Aorta (tissue), 5 donors: ENCODE data around the gene WDFY4. TPM values are rescaled to one million over a fixed set of nuclear protein-coding genes. Genes with fewer than 3 reads are reported as not detected.

Source experiments
- ATAC-seq: fragments of 200-7000 bp; cut with Tn5 transposase; one replicate; pipeline ENCODE4 v1.9.1; 2022; ENCODE audit warnings: moderate library complexity; ENCODE audit not compliant: low FRiP score
- DNase-seq, 2 donors: peaks; one replicate each; pipeline ENCODE4 v3.0.0-alpha.2; 2020
- H3K27ac ChIP-seq, 2 donors: one replicate each; pipeline ENCODE4 v1.5.1; 2013; ENCODE audit warnings: low read length in 2 of 2, mild to moderate bottlenecking in 2 of 2, moderate library complexity in 2 of 2, control low read depth in 1 of 2, inconsistent platforms in 1 of 2, low read depth in 1 of 2
- H3K27me3 ChIP-seq, 2 donors: one replicate each; pipeline ENCODE4 v1.6.1; 2013; ENCODE audit warnings: control low read depth in 1 of 2, low read length in 1 of 2, mild to moderate bottlenecking in 1 of 2, moderate library complexity in 1 of 2; ENCODE audit not compliant: insufficient read depth in 2 of 2, control insufficient read depth in 1 of 2
- H3K36me3 ChIP-seq, 2 donors: one replicate each; pipeline ENCODE4 v1.6.1; 2013; ENCODE audit warnings: control low read depth in 1 of 2, low read length in 1 of 2, mild to moderate bottlenecking in 1 of 2; ENCODE audit not compliant: insufficient read depth in 2 of 2, control insufficient read depth in 1 of 2
- H3K4me1 ChIP-seq, 2 donors: one replicate each; pipeline ENCODE4 v1.6.1; 2013; ENCODE audit warnings: low read length in 2 of 2, control low read depth in 1 of 2, mild to moderate bottlenecking in 1 of 2, moderate library complexity in 1 of 2; ENCODE audit not compliant: insufficient read depth in 2 of 2, control insufficient read depth in 1 of 2
- H3K4me3 ChIP-seq, 2 donors: one replicate each; pipeline ENCODE4 v1.5.1; 2013; ENCODE audit warnings: low read length in 2 of 2, control low read depth in 1 of 2, mild to moderate bottlenecking in 1 of 2
- H3K9me3 ChIP-seq: one replicate; pipeline ENCODE4 v1.6.1; 2013; ENCODE audit warnings: mild to moderate bottlenecking, low read length; ENCODE audit not compliant: control insufficient read depth
- WGBS, 2 donors: extraction: QIAGEN DNeasy Blood & Tissue Kit; methylation state at CpG; one replicate each; pipeline ENCODE4 v1.1.7; 2013; 5-methylcytosine and 5-hydroxymethylcytosine counted together
- intact Hi-C, 2 donors: fragments of 100-400 bp; cut with DNase I; formaldehyde crosslinking; loops; one replicate each; pipeline versions ENCODE4 v1.14.2 to v1.15.0; 2022
- polyA plus RNA-seq, 2 donors: library from polyadenylated mRNA; stranded (reverse); fragments of 200-250 nt; gene quantifications; one replicate each; pipeline ENCODE4 v1.2.3, GENCODE V29; 2013
- total RNA-seq, 2 donors: library from RNA; stranded (reverse); fragmentation: NEBNext Ultra II Directional; extraction: Animal tissue kit (Norgen Biotek cat#: 25700); gene quantifications; one replicate each; pipeline ENCODE4 v1.2.1, GENCODE V29; 2021
- donor health status: healthy with polysubstance abuse.
- donor health status: Bipolar disorder and iron deficiency.
- donor health status: DM: no; HTN: no; CAD: no.
- donor health status: DM: no; HTN: no; CAD: no.
- donor health status: DM: yes; HTN: yes; CAD: no.

The WDFY4 gene
- total and polyA plus RNA-seq, 4 donors: 0.54 to 15.0 (median 4.6) TPM

DNA sequence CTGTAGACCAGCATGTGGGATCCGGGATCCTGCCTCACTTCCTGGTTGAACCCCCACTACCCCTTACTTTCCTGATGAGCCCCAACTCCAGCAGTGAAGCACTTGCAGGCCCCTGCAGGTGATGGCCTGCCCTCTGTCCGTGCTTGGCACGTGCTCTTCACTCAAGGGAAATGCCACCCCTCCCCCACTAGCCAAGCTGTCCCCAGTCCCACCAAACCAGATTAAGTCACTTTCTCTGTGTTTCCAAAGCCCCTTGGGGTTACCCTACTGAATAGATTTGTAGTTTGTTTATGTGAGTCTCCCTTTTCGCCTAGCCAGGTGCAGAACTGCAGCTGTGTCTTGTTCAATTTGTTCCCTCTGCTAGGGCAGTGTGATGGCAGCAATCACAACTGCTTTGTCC is 121.7 kb downstream of the WDFY4 start:
- 45 to 47% methylated on average over 4 of the region's 4 CpGs for WGBS, 2 donors
- Histone ChIP-seq H3K9me3 (no peaks in the 10 kb centered on the region), H3K27ac (no peak overlapping the region), H3K4me1 (no peaks in the 10 kb centered on the region), H3K4me3 (no peak overlapping the region), H3K36me3 (no peaks in the 10 kb centered on the region), H3K27me3 (no peaks in the 10 kb centered on the region)
- intact Hi-C loops: no loop called here
- no peak for DNase-seq
- ATAC-seq: no peak

DNA sequence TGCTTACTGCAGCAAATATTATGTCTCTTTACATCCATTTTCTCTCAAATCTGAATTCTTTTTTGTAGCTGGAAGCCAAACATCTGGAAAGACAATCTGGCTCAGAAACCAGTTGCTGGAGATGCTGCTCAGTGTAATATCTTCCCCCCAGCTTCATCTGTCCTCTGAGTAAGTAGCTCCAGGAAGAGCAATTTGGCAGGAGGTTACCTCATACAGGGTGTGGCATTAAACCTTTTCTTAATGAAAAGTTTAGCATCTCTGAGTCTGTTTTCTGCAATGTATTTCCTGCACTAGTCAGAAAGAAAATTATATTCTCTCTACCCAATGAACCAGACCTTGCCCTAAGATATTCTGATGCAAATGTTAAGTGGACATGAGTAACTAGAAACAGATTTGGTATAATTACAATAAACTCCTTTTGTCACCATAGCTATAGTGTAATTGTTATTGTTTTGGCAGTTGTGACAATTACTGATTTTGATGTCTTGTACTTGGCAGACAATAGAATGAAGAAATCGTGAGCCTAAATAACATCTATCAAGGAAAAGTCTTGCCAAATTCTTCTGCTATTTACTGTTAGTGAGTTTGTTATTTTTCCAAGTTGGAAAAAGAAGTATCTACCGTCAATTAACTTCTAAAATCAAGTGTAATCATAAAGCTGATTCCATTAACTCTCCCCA is 123.3 kb downstream of the WDFY4 start:
- WGBS, 2 donors: 20 to 37% methylated on average over 2 of the region's 2 CpGs
- DNase-seq: no peak
- no peak overlapping the region for H3K27ac ChIP-seq
- no peaks in the 10 kb centered on the region for H3K4me1 ChIP-seq
- ATAC-seq: no peak
- no peaks in the 10 kb centered on the region for H3K9me3 ChIP-seq
- H3K27me3 ChIP-seq: no peaks in the 10 kb centered on the region
- H3K4me3 ChIP-seq: no peak overlapping the region
- H3K36me3 ChIP-seq: no peaks in the 10 kb centered on the region
- intact Hi-C loops: no loop called here

DNA sequence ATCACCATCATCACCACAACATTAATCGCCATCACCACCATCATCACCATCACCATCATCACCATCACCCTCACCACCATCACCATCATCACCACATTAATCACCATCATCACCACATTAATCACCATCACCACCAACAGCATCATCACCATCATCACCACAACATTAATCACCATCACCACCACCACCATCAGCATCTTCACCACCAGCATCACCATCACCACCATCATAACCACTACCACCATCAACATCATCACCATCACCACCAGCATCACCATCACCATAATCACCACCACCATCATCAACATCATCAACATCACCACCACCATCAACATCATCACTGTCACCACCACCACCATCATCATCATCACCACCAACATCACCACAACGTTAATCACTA is 124.6 kb downstream of the WDFY4 start:
- H3K27me3 ChIP-seq: no peaks in the 10 kb centered on the region
- no peak overlapping the region for H3K27ac ChIP-seq
- intact Hi-C loops: no loop called here
- 93 to 94% methylated on average over 2 of the region's 2 CpGs for WGBS, 2 donors
- DNase-seq (no peak), ATAC-seq (no peak)
- H3K9me3 ChIP-seq: no peaks in the 10 kb centered on the region
- H3K36me3 ChIP-seq: no peaks in the 10 kb centered on the region
- no peak overlapping the region for H3K4me3 ChIP-seq
- H3K4me1 ChIP-seq: no peaks in the 10 kb centered on the region

DNA sequence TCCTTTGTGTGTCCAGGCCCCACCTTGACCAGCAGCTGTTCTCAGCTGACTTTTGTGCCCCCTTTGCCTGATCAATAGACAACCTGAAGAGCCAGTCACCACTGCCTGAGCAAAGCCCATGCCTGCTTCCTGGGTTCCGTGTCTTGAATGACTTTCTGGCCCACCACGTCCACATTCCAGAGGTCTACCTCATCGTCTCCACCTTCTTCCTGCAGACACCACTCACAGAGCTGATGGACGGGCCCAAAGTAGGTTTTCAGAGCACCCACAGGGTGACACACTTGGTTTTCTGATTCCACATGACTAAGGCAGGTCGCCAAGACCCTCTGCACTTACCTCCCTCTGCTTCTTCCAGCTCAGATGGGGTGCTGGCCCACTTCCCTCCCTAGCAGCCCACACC is 126.8 kb downstream of the WDFY4 start:
- no peak for ATAC-seq
- H3K27me3 ChIP-seq: no peaks in the 10 kb centered on the region
- WGBS, 2 donors: 71 to 76% methylated on average over 5 of the region's 5 CpGs
- intact Hi-C loops: no loop called here
- DNase-seq: no peak
- no peak overlapping the region for H3K4me3 ChIP-seq
- H3K4me1 ChIP-seq: no peaks in the 10 kb centered on the region
- no peaks in the 10 kb centered on the region for H3K9me3 ChIP-seq
- H3K36me3 ChIP-seq: no peaks in the 10 kb centered on the region
- H3K27ac ChIP-seq: no peak overlapping the region

DNA sequence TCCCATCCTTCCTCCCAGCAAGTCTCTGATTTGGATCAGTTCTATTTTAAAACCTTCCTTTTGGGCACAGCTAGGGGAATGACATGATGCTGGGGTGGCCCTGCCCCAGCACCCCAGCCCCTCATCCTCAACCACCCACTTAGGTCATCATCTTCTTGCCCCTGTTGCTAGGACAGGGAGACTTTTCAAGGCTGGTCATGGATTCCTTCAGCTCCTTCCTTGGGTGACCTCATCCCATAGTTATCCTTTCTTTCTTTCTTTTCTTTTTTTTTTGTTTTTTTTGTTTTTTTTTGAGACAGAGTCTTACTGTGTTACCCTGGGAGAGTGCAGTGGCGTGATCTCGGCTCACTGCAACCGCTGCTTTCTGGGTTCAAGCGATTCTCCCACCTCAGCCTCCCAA is 127.2 kb downstream of the WDFY4 start:
- no peaks in the 10 kb centered on the region for H3K4me1 ChIP-seq
- 55 to 56% methylated on average over 4 of the region's 4 CpGs for WGBS, 2 donors
- no peaks in the 10 kb centered on the region for H3K36me3 ChIP-seq
- no peak overlapping the region for H3K27ac ChIP-seq
- intact Hi-C loops: no loop called here
- no peaks in the 10 kb centered on the region for H3K27me3 ChIP-seq
- DNase-seq (no peak), ATAC-seq (no peak)
- H3K4me3 ChIP-seq: no peak overlapping the region
- no peaks in the 10 kb centered on the region for H3K9me3 ChIP-seq

DNA sequence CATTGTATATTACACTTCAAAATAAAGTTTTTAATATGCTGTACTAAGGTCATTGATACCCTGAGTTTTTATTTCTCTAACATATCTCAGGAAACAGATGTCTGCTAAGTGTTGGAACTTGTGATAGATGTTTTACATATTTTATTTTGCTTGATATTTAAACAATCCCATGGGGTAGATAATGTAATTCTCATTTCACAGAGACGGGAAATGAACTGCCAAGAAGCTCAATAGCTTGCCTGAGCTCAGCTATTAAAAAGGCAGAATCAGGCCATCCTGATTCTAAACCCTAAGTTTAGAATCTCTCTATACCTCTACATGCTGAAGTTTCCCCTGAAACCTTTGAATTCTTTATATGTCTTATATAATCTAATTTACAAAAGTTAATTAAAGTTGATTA is 128.6 kb downstream of the WDFY4 start:
- WGBS, 2 donors: 21 to 35% methylated on average over 1 of the region's 1 CpG
- intact Hi-C loops: no loop called here
- no peak overlapping the region for H3K4me3 ChIP-seq
- ATAC-seq: no peak
- no peak overlapping the region for H3K27ac ChIP-seq
- no peak for DNase-seq
- H3K4me1 ChIP-seq: no peaks in the 10 kb centered on the region
- no peaks in the 10 kb centered on the region for H3K36me3 ChIP-seq
- no peaks in the 10 kb centered on the region for H3K27me3 ChIP-seq
- no peaks in the 10 kb centered on the region for H3K9me3 ChIP-seq

DNA sequence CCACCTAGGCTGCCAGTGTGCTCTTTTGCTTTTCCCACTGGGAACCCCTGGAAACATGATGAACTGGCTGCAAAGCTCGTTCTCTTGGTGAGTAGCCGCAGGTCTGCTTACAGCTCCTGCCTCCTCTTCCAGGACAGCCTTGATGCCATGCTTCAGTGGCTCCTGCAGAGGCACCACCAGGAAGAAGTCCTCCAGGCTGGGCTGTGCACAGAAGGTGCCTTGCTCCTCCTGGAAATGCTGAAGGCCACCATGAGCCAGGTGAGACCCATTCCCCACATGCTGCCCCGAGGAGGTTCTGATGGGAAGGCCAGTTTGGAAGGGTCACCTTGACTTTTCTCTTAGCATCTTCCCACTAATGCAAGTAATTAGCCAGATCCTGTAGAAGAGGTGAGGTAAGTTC is 129.2 kb downstream of the WDFY4 start:
- Histone ChIP-seq H3K4me3 (no peak overlapping the region), H3K9me3 (no peaks in the 10 kb centered on the region), H3K36me3 (no peaks in the 10 kb centered on the region), H3K27me3 (no peaks in the 10 kb centered on the region), H3K27ac (no peak overlapping the region), H3K4me1 (no peaks in the 10 kb centered on the region)
- DNase-seq (no peak), ATAC-seq (no peak)
- WGBS, 2 donors: 97 to 98% methylated on average over 3 of the region's 3 CpGs
- intact Hi-C loops: no loop called here

DNA sequence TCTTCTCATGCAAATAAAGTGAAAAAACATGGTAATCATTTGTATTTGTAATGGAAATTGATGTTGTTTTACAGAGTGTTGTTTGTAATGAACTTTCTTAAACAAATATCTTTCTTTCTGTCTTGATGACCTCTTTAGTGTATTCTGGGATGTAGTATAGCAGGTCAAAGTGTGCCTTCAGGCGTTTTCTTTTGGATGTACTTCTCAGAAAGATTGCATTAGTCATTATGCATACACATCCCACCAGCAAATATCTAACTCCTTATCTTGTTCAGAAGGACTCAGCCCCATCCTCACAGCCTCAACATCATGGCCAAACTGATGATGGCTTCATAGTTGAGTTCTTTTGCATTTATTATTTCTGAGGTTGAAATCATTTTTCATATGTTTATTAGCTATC is 130.3 kb downstream of the WDFY4 start:
- no peak for ATAC-seq
- intact Hi-C loops: no loop called here
- H3K4me1 ChIP-seq: no peaks in the 10 kb centered on the region

DNA sequence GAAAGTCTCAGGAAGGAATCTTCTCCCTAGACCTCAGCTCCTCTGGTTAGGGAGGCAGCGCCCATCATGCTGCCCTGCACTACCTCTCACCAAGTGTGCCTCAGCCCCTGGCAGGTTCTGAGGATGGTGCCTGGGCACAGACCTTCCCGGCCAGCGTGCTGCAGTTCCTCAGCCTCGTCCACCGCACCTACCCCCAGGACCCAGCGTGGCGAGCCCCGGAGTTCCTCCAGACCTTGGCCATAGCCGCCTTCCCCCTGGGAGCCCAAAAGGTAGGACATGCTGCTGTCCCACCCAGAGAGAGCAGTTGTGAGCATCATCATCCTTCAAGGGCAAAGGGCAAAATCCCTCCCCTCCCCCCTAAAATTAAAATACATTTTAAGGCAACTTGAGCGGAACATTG is 132.5 kb downstream of the WDFY4 start:
- no peak for ATAC-seq
- H3K27me3 ChIP-seq: no peaks in the 10 kb centered on the region
- WGBS, 2 donors: 88 to 93% methylated on average over 10 of the region's 10 CpGs

More for the DNA sequence above, 130.3 kb downstream of the WDFY4 start:
- no peaks in the 10 kb centered on the region for H3K27me3 ChIP-seq
- H3K9me3 ChIP-seq: no peaks in the 10 kb centered on the region
- no peak for DNase-seq
- H3K36me3 ChIP-seq: no peaks in the 10 kb centered on the region
- no peak overlapping the region for H3K4me3 ChIP-seq
- H3K27ac ChIP-seq: no peak overlapping the region
- 71% methylated on average over 1 of the region's 1 CpG for WGBS, 2 donors

More for the DNA sequence above, 132.5 kb downstream of the WDFY4 start:
- Histone ChIP-seq H3K36me3 (no peaks in the 10 kb centered on the region), H3K4me1 (no peaks in the 10 kb centered on the region), H3K9me3 (no peaks in the 10 kb centered on the region), H3K27ac (no peak overlapping the region), H3K4me3 (no peak overlapping the region)
- DNase-seq: no peak
- intact Hi-C loops: no loop called here
